Measurements from ENCODE around the gene SNX8. TPM values are rescaled to one million over a fixed set of nuclear protein-coding genes. Genes with fewer than 3 reads are reported as not detected.

Gene SNX8
- polyA plus RNA-seq, 2 of the 4 experiments (the other 2 are of a cell fraction), result 21.2 to 36.3 TPM

DNA sequence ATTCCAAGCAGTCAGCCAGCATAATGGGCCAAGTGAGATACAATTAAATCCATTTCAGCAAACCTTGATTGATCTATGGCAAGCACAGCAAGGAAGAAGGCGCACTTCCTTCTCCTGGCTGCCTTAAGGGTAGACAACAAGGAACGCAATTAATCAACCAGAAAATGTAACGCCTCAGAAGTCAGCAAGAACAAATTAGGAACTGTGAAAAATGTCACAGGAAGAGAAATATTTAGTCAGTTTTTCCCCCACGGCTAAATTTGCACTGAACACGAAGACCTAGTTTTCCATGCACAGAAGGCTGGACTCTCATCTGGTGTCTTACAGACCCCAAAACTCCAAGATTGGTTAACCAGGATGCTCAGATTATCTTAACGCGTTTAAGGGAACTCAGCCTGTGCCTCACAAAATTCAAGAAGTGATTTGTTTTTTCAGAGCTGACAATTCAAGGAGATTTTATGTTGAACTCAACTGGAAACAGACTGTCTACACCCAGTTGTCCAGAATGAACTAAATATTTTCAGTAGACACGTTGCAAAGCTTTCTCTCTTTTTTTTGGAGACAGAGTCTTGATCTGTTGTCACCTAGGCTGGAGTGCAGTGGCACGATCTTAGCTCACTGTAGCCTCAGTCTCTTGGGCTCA lies 14.2 kb downstream of the SNX8 start (continued):
- TF ChIP-seq KDM5A (IDR thresholded peaks at IDR 0.05) (no peak), RCOR1 (IDR thresholded peaks at IDR 0.05; ENCODE audit: low read depth, low read length) (no peak)

GRCh38 chr7:2299131-2299829 lies 15.0 kb downstream of the SNX8 start:
- Histone ChIP-seq H3K9me3 (no peaks in the 10 kb centered on the region), H3K27ac (no peak overlapping the region), H3K4me1 (peaks cover 7% of the 10 kb centered on the region; the same call in 1 of the 3 replicates), H3K4me2 (no peak overlapping the region), H3K4me3 (no peak overlapping the region)
- DNase-seq (ENCODE audit: low read depth in 1 of 2, low spot score in 1 of 2), result no peak
- 94% methylated on average over 18 of the region's 18 CpGs for WGBS (ENCODE audit: missing lambda C conversion rate)
- CTCF ChIA-PET, result interaction anchor here (1.2 kb wide), 1 partner anchor 11 kb away, joined by 4 read pairs; no protein-coding TSS in a partner anchor
- TF ChIP-seq TP53 (CRISPR knock-in tag; IDR thresholded peaks at IDR 0.05) (no peak), ELK1 (IDR thresholded peaks at IDR 0.05; ENCODE audit: low read depth, low read length) (no peak), SMC3 (IDR thresholded peaks at IDR 0.05) (no peak), KDM5A (IDR thresholded peaks at IDR 0.05) (no peak), CBX2 (IDR thresholded peaks at IDR 0.05; ENCODE audit: borderline replicate concordance, low read depth) (no peak), HOXB13 (CRISPR knock-in tag; IDR thresholded peaks at IDR 0.05; ENCODE audit: low read depth) (no peak), GATA3 (IDR thresholded peaks at IDR 0.05; ENCODE audit: borderline replicate concordance) (no peak), CHD4 (IDR thresholded peaks at IDR 0.05; ENCODE audit: borderline replicate concordance) (no peak), REST (IDR thresholded peaks at IDR 0.05) (no peak), HEYL (CRISPR knock-in tag; IDR thresholded peaks at IDR 0.05) (no peak), RFX5 (IDR thresholded peaks at IDR 0.05) (no peak), PBX3 (IDR thresholded peaks at IDR 0.05) (no peak), EHMT2 (IDR thresholded peaks at IDR 0.05; ENCODE audit: low read depth) (no peak), MAX (IDR thresholded peaks at IDR 0.05) (no peak), KDM1A (IDR thresholded peaks at IDR 0.05; ENCODE audit: low read depth) (no peak)
- TF ChIP-seq, protein P1, sequence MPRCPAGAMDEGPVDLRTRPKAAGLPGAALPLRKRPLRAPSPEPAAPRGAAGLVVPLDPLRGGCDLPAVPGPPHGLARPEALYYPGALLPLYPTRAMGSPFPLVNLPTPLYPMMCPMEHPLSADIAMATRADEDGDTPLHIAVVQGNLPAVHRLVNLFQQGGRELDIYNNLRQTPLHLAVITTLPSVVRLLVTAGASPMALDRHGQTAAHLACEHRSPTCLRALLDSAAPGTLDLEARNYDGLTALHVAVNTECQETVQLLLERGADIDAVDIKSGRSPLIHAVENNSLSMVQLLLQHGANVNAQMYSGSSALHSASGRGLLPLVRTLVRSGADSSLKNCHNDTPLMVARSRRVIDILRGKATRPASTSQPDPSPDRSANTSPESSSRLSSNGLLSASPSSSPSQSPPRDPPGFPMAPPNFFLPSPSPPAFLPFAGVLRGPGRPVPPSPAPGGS (IDR thresholded peaks at IDR 0.05), result no peak
- POLR2A ChIA-PET, result no interaction called here
- no peak for ATAC-seq
- FAIRE-seq, result no peak

Data from A549 (cell line).